Fibroblast of skin of left biceps (primary cell): ENCODE results near the gene DNAJB6.
"Not testable (repeated sequence)": the region's sequence is repeated elsewhere in the genome, so short reads cannot be mapped to it uniquely, and the experiment has no call there.

Experiments used
- DNase-seq, 2 experiments: peaks; one replicate each; pipeline ENCODE4 v3.0.0-alpha.2; 2013; ENCODE audit warnings: low read depth in 2 of 2

DNAJB6 gene

GRCh38 chr7:157442993-157443831 lies 106.4 kb downstream of the DNAJB6 start:
- no peak for DNase-seq

- DNase-seq: no peak
Measured at GRCh38 chr7:157444011-157444842, 107.4 kb downstream of the DNAJB6 start.

- DNase-seq: no peak
Measured at GRCh38 chr7:157444843-157445135, 108.0 kb downstream of the DNAJB6 start.

GRCh38 chr7:157445246-157445955 lies 108.6 kb downstream of the DNAJB6 start:
- no peak for DNase-seq

GRCh38 chr7:157445956-157446295 lies 109.1 kb downstream of the DNAJB6 start:
- no peak for DNase-seq

GRCh38 chr7:157446322-157446721 lies 109.5 kb downstream of the DNAJB6 start:
- no peak for DNase-seq

GRCh38 chr7:157454003-157454402 lies 117.2 kb downstream of the DNAJB6 start:
- not testable (repeated sequence) for DNase-seq

GRCh38 chr7:157457355-157458253 lies 120.8 kb downstream of the DNAJB6 start:
- DNase-seq: no peak

- no peak for DNase-seq
Measured at GRCh38 chr7:157458254-157458633, 121.4 kb downstream of the DNAJB6 start.

- no peak for DNase-seq
Measured at GRCh38 chr7:157459966-157460365, 123.2 kb downstream of the DNAJB6 start.

- no peak for DNase-seq
Measured at GRCh38 chr7:157460721-157461120, 123.9 kb downstream of the DNAJB6 start.

- no peak for DNase-seq
Measured at GRCh38 chr7:157461573-157462418, 125.0 kb downstream of the DNAJB6 start.

- DNase-seq: no peak
Measured at GRCh38 chr7:157462419-157462771, 125.6 kb downstream of the DNAJB6 start.

GRCh38 chr7:157462840-157463239 lies 126.0 kb downstream of the DNAJB6 start:
- no peak for DNase-seq

- DNase-seq: no peak
Measured at GRCh38 chr7:157463245-157463644, 126.4 kb downstream of the DNAJB6 start.

GRCh38 chr7:157464111-157464970 lies 127.5 kb downstream of the DNAJB6 start:
- DNase-seq: no peak

- DNase-seq: no peak
Measured at GRCh38 chr7:157464971-157465886, 128.4 kb downstream of the DNAJB6 start.
